CD4-positive, alpha-beta T cell (primary cell): ENCODE measurements around the gene ZNF831. TPM values are rescaled to one million over a fixed set of nuclear protein-coding genes. Genes with fewer than 3 reads are reported as not detected.

Experiments used
- ATAC-seq: fragments of 200-7000 bp; cut with Tn5 transposase; one replicate; pipeline ENCODE4 v1.10.0; 2022; ENCODE audit warnings: mild to moderate bottlenecking; ENCODE audit not compliant: poor library complexity
- CTCF ChIA-PET: fragments of 350-600 bp; sonication (Branson Sonifier 250); formaldehyde crosslinking; loops from one replicate; lab custom pipeline; 2021; ENCODE audit warnings: antibody characterized with exemption, inconsistent platforms; lab: Charles Lee
- POLR2A ChIA-PET: fragments of 350-600 bp; sonication (Branson Sonifier 250); formaldehyde crosslinking; loops from one replicate; lab custom pipeline; 2021; ENCODE audit warnings: antibody characterized with exemption, inconsistent platforms; lab: Charles Lee
- DNase-seq, 14 experiments: peaks; one replicate each; pipeline ENCODE4 v3.0.0-alpha.2; 2013 to 2020; ENCODE audit warnings: mixed read lengths in 2 of 14
- H3K27ac ChIP-seq, 2 donors: one replicate each; pipeline versions ENCODE4 v1.5.1 to v1.7.0; 2013; ENCODE audit warnings: low read length in 2 of 2, low read depth in 1 of 2, mild to moderate bottlenecking in 1 of 2
- H3K27me3 ChIP-seq, 2 experiments: 1 replicate in 1 of 2; 2 replicates in 1 of 2; pipeline versions ENCODE4 v1.6.1 to v1.7.0; 2013; ENCODE audit warnings: low read length in 2 of 2, control low read depth in 1 of 2, mild to moderate bottlenecking in 1 of 2, moderate library complexity in 1 of 2; ENCODE audit not compliant: insufficient read depth in 2 of 2, control insufficient read depth in 1 of 2
- H3K36me3 ChIP-seq: one replicate; pipeline ENCODE4 v1.6.1; 2013; ENCODE audit warnings: low read length, control low read depth; ENCODE audit not compliant: insufficient read depth
- H3K4me1 ChIP-seq: one replicate; pipeline ENCODE4 v1.6.1; 2013; ENCODE audit warnings: low read length, control low read depth; ENCODE audit not compliant: insufficient read depth
- H3K4me3 ChIP-seq: one replicate; pipeline ENCODE4 v1.5.1; 2013; ENCODE audit warnings: mild to moderate bottlenecking, low read length, moderate library complexity
- H3K9me3 ChIP-seq, 2 experiments: 1 replicate in 1 of 2; 2 replicates in 1 of 2; pipeline versions ENCODE4 v1.6.1 to v1.7.0; 2013; ENCODE audit warnings: low read length in 2 of 2, mild to moderate bottlenecking in 2 of 2, control low read depth in 1 of 2, moderate library complexity in 1 of 2; ENCODE audit not compliant: control insufficient read depth in 1 of 2, insufficient read depth in 1 of 2
- H3K27ac Mint-ChIP-seq: one replicate; pipeline ENCODE4 v1.8.0; 2020; ENCODE audit warnings: mixed read lengths
- H3K27me3 Mint-ChIP-seq: one replicate; pipeline ENCODE4 v1.8.0; 2021; ENCODE audit warnings: mixed read lengths
- H3K36me3 Mint-ChIP-seq: one replicate; pipeline ENCODE4 v1.8.0; 2021; ENCODE audit warnings: low read depth, mixed read lengths
- H3K4me1 Mint-ChIP-seq: one replicate; pipeline ENCODE4 v1.8.0; 2021; ENCODE audit warnings: low read depth, mixed read lengths
- H3K4me3 Mint-ChIP-seq: one replicate; pipeline ENCODE4 v1.8.0; 2020; ENCODE audit warnings: mild to moderate bottlenecking, mixed read lengths
- H3K9me3 Mint-ChIP-seq: one replicate; pipeline ENCODE4 v1.8.0; 2020; ENCODE audit warnings: mixed read lengths
- intact Hi-C, 2 experiments: fragments of 100-400 bp; cut with DNase I in 1 of 2; cut with micrococcal nuclease in 1 of 2; formaldehyde crosslinking; loops; one replicate each; pipeline versions ENCODE4 v1.15.1 to v1.9.0; 2023 to 2025; cut with DNase I, micrococcal nuclease
- total RNA-seq, 174 experiments: library from RNA in 2 of 174; stranded (reverse) in 2 of 174; gene quantifications; one replicate each; pipeline ENCODE4 v1.2.3 and lab custom pipeline; 2021 to 2026
- TF ChIP-seq, protein P1 (sequence below): fragments of 200-600 bp; IDR thresholded peaks from one replicate; pipeline ENCODE4 v1.8.0; 2022; ENCODE audit warnings: antibody characterized with exemption, mild to moderate bottlenecking

Gene ZNF831
- total RNA-seq, 2 experiments from 2014 or later = 24.9 to 25.9 TPM

DNA sequence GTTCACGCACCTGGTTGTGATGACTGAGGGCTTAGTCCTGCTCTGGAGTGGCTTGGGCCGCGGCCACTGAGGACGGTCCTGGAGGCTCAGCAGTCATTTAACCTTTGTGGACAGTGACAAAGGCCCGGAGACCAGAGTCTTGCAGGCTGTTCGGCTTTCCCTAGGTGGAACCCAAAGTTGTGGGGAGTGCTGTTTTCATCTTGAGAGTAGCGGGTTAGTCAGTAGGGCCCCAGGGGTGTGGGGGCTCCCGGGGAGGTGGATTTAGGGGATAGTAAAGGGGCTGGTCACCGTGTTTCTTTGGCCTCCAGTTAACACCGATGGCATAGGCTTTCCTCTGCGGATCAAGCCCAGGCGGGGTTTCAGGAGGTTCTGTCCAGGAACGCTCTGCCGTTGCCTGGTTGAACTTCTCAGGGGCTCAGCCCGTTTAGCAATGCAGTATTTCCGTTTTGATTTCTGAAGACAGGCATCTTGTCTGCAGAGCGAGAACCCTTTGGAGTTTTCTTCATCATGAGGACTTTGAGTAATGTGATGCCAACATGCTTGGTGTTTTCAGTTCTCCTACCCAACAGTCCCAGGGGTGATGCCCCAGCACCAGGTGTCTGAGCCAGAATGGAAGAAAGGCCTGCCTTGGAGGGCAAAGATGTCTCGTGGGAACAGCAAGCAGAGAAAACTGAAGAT is 31.8 kb downstream of the ZNF831 start:
- DNase-seq = no peak
- Histone ChIP-seq H3K27ac (no peak overlapping the region), H3K27me3 (no peaks in the 10 kb centered on the region), H3K4me3 (no peak overlapping the region), H3K36me3 (peaks cover 61% of the 10 kb centered on the region), H3K4me1 (no peaks in the 10 kb centered on the region), H3K9me3 (peaks cover 0 to 7% of the 10 kb centered on the region in 2 experiments)
- H3K4me1 Mint-ChIP-seq = peaks cover 4% of the 10 kb centered on the region
- ATAC-seq = no peak
- CTCF ChIA-PET = interaction anchor here (1.4 kb wide), 1 partner anchor 108 kb away, joined by 5 read pairs; no protein-coding TSS in a partner anchor
- no peaks in the 10 kb centered on the region for H3K27me3 Mint-ChIP-seq
- peaks cover 5% of the 10 kb centered on the region for H3K9me3 Mint-ChIP-seq
- H3K36me3 Mint-ChIP-seq = peaks cover 69% of the 10 kb centered on the region
- intact Hi-C loops = loop anchor here in 1 of 2 experiments (5.0 kb wide), 1 partner anchor 63 kb away; no protein-coding TSS in a partner anchor
- POLR2A ChIA-PET = no interaction called here
- H3K27ac Mint-ChIP-seq = no peak overlapping the region
- TF ChIP-seq, protein P1, sequence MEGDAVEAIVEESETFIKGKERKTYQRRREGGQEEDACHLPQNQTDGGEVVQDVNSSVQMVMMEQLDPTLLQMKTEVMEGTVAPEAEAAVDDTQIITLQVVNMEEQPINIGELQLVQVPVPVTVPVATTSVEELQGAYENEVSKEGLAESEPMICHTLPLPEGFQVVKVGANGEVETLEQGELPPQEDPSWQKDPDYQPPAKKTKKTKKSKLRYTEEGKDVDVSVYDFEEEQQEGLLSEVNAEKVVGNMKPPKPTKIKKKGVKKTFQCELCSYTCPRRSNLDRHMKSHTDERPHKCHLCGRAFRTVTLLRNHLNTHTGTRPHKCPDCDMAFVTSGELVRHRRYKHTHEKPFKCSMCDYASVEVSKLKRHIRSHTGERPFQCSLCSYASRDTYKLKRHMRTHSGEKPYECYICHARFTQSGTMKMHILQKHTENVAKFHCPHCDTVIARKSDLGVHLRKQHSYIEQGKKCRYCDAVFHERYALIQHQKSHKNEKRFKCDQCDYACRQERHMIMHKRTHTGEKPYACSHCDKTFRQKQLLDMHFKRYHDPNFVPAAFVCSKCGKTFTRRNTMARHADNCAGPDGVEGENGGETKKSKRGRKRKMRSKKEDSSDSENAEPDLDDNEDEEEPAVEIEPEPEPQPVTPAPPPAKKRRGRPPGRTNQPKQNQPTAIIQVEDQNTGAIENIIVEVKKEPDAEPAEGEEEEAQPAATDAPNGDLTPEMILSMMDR = no peak
- H3K4me3 Mint-ChIP-seq = no peak overlapping the region

DNA sequence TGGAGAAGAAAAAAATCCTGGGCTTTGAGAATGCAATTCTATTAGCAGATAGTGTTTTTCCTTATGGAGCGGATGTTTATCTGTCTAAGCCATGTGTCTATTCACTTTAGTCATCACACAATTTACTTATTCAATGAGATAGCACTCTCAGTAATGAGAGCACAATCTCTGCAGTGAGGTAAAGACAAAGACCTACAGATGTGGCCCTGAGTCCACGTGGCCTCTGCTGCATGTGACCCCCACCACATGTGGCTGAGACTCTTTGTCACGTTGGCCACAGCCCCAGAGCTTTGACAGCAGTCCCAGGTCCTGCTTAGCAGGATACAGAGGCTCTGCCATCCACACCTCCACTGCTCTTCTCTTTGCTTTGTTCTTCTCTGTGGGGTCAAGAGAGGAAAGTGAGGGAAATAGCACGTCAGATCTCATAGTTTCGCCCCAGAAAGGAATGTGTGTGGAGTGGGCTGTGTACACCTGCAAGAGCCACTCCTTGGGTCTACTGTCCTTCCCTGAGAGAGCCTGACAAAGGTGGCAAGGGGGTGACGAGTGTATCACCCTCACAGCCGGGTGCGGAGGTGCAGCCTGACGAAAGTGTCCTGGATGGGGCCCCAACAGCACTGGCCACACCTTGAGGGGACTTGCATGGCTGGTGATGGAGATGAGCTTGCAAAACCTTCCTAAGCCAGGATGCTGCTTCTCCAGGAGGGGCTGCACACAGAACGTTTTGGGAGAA is 40.7 kb downstream of the ZNF831 start:
- H3K27ac Mint-ChIP-seq = peak overlapping the region; percentile 74
- peaks cover 0 to 11% of the 10 kb centered on the region in 2 experiments for H3K9me3 ChIP-seq
- peaks cover 27% of the 10 kb centered on the region for H3K4me1 ChIP-seq
- peaks cover 8% of the 10 kb centered on the region for H3K9me3 Mint-ChIP-seq
- H3K36me3 Mint-ChIP-seq = peaks cover 76% of the 10 kb centered on the region
- H3K27me3 Mint-ChIP-seq = no peaks in the 10 kb centered on the region
- no peak overlapping the region for H3K27ac ChIP-seq
- H3K27me3 ChIP-seq = no peaks in the 10 kb centered on the region
- no peak overlapping the region for H3K4me3 ChIP-seq
- H3K4me3 Mint-ChIP-seq = no peak overlapping the region
- TF ChIP-seq, protein P1 = no peak
- no peak for ATAC-seq
- ChIA-PET CTCF (no interaction called here), POLR2A (interaction anchor here (1.0 to 4.2 kb wide), 3 partner anchors 81 to 160 kb away, joined by 3 to 42 read pairs (median 18); no protein-coding TSS in a partner anchor)
- H3K36me3 ChIP-seq = peaks cover 58% of the 10 kb centered on the region
- intact Hi-C loops = no loop called here
- DNase-seq = no peak
- H3K4me1 Mint-ChIP-seq = peaks cover 52% of the 10 kb centered on the region

DNA sequence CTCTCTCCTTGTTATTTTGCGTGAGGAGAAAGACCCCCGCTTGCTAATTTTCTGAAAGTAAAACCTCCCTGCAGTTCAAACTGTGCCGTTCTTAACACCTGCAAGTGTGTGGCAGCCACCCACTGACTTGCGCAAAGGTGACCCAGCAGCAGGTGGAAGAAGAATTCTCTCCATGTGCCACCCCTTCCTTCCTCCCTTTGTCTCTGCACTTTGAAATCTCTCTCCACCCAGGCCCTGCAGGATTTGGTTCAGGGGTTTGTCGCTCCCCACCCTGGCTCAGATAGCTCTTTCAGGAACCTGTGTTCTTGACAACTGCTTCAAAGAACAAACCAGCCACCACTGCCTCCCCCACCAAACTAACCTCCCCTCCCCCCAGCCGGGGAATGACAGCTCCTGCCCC is 41.4 kb downstream of the ZNF831 start:
- peaks cover 27% of the 10 kb centered on the region for H3K4me1 ChIP-seq
- H3K27ac Mint-ChIP-seq = peak overlapping the region; percentile 75
- H3K4me1 Mint-ChIP-seq = peaks cover 56% of the 10 kb centered on the region
- CTCF ChIA-PET = interaction anchor here (1.1 to 4.7 kb wide), 2 partner anchors 83 to 117 kb away, joined by 4 to 103 read pairs; no protein-coding TSS in a partner anchor
- H3K36me3 Mint-ChIP-seq = peaks cover 76% of the 10 kb centered on the region
- TF ChIP-seq, protein P1 = no peak
- H3K27me3 Mint-ChIP-seq = no peaks in the 10 kb centered on the region
- no peaks in the 10 kb centered on the region for H3K27me3 ChIP-seq
- H3K9me3 ChIP-seq = peaks cover 0 to 5% of the 10 kb centered on the region in 2 experiments
- no peak overlapping the region for H3K4me3 Mint-ChIP-seq
- H3K36me3 ChIP-seq = peaks cover 58% of the 10 kb centered on the region
- peaks cover 3% of the 10 kb centered on the region for H3K9me3 Mint-ChIP-seq
- no peak overlapping the region for H3K27ac ChIP-seq
- POLR2A ChIA-PET = interaction anchor here (1.0 to 4.2 kb wide), 4 partner anchors 82 to 173 kb away, joined by 3 to 42 read pairs (median 11); partner anchors contain the start of gene ATP5F1E
- no peak for ATAC-seq
- H3K4me3 ChIP-seq = no peak overlapping the region
- DNase-seq = peak in 1 of 14 experiments; percentile 19
- intact Hi-C loops = loop anchor here (5.0 kb wide), 5 partner anchors 33 to 333 kb away; partner anchors contain the start of gene ZNF831 (in 1 of the 2)
